Subcutaneous adipose tissue (tissue), 4 donors: ENCODE measurements around the gene NRGN. TPM values are rescaled to one million over a fixed set of nuclear protein-coding genes. Genes with fewer than 3 reads are reported as not detected.

ENCODE experiments used
- CTCF ChIP-seq: fragments of 450-650 bp; IDR thresholded peaks from one replicate; pipeline ENCODE4 v1.5.1; 2016; ENCODE audit warnings: low read depth, mild to moderate bottlenecking, control low read depth, antibody characterized with exemption, moderate library complexity
- total RNA-seq, 4 donors: library from RNA; depleted of rRNA; stranded (reverse); fragments of >200 nt; gene quantifications; one replicate each; pipeline ENCODE4 v1.1.0, GENCODE V29; 2016

Gene NRGN
- total RNA-seq, 4 donors from 2014 or later: 1.3 to 2.0 (median 2.0) TPM; not detected in 1

- TF ChIP-seq CTCF: no peak
Measured at GRCh38 chr11:124776865-124777645, 37.3 kb downstream of the NRGN start.

GRCh38 chr11:124778281-124778680 is 38.5 kb downstream of the NRGN start:
- TF ChIP-seq CTCF: no peak

GRCh38 chr11:124779568-124779967 is 39.8 kb downstream of the NRGN start:
- no peak for TF ChIP-seq CTCF

GRCh38 chr11:124783002-124783401 is 43.3 kb downstream of the NRGN start:
- no peak for TF ChIP-seq CTCF

GRCh38 chr11:124784051-124784450 is 44.3 kb downstream of the NRGN start:
- TF ChIP-seq CTCF: no peak

GRCh38 chr11:124788521-124788920 is 48.8 kb downstream of the NRGN start:
- TF ChIP-seq CTCF: no peak

- no peak for TF ChIP-seq CTCF
Measured at GRCh38 chr11:124791626-124792341, 52.0 kb downstream of the NRGN start.
